Endothelial cell (in vitro differentiated cells): Measurements from ENCODE around the gene NXPH1. TPM values are rescaled to one million over a fixed set of nuclear protein-coding genes. Genes with fewer than 3 reads are reported as not detected.

Source experiments
- DNase-seq: peaks from one replicate; pipeline ENCODE4 v3.0.0; 2021; ENCODE audit warnings: low spot score
- H3K27ac Mint-ChIP-seq: one replicate; pipeline ENCODE4 v1.8.0; 2021; ENCODE audit warnings: mixed read lengths, inconsistent platforms; ENCODE audit not compliant: unreplicated experiment
- H3K27me3 Mint-ChIP-seq: one replicate; pipeline ENCODE4 v1.8.0; 2021; ENCODE audit warnings: mild to moderate bottlenecking, moderate library complexity, mixed read lengths, inconsistent platforms; ENCODE audit not compliant: unreplicated experiment
- H3K36me3 Mint-ChIP-seq: one replicate; pipeline ENCODE4 v1.8.0; 2021; ENCODE audit warnings: mild to moderate bottlenecking, low read depth, mixed read lengths, inconsistent platforms; ENCODE audit not compliant: unreplicated experiment
- H3K4me1 Mint-ChIP-seq: one replicate; pipeline ENCODE4 v1.8.0; 2021; ENCODE audit warnings: mild to moderate bottlenecking, mixed read lengths, inconsistent platforms; ENCODE audit not compliant: unreplicated experiment
- H3K4me3 Mint-ChIP-seq: one replicate; pipeline ENCODE4 v1.8.0; 2021; ENCODE audit warnings: mild to moderate bottlenecking, mixed read lengths, inconsistent platforms; ENCODE audit not compliant: unreplicated experiment
- H3K9me3 Mint-ChIP-seq: one replicate; pipeline ENCODE4 v1.8.0; 2021; ENCODE audit warnings: mixed read lengths, inconsistent platforms; ENCODE audit not compliant: unreplicated experiment
- CTCF ChIP-seq: fragments of 200-600 bp; sonication (generic); IDR thresholded peaks from one replicate; pipeline ENCODE4 v1.5.0; 2021; ENCODE audit warnings: antibody characterized with exemption; ENCODE audit not compliant: unreplicated experiment
- total RNA-seq: library from RNA; stranded (reverse); fragmentation: NEBNext Ultra II Directional; extraction: Animal tissue kit (Norgen Biotek cat#: 25700); gene quantifications from one replicate; pipeline ENCODE4 v1.2.1, GENCODE V29; 2021; ENCODE audit not compliant: unreplicated experiment

NXPH1 gene
- total RNA-seq, 1 donor from 2014 or later: not detected

DNA sequence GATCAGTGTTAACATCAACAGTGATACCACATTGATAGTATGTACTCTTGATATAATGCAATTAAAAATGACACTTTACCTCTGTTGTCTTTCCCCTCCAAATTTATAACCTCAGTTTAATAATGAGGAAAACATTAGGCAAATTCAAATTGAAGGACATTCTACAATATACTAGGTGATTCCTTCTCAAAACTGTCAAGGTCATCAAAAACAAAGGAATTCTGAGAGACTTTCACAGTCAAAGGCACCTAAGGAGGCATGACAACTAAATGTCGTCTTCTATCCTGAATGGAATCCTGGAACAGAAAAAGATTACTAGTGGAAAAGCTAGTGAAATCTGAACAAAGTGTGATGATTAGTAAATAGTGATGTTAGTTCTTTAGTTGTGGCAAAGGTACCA is 22.3 kb upstream of the NXPH1 start:
- no peak for TF ChIP-seq CTCF
- H3K9me3 Mint-ChIP-seq: no peaks in the 10 kb centered on the region
- DNase-seq: no peak
- H3K36me3 Mint-ChIP-seq: no peaks in the 10 kb centered on the region
- no peak overlapping the region for H3K4me3 Mint-ChIP-seq
- no peak overlapping the region for H3K27ac Mint-ChIP-seq
- H3K4me1 Mint-ChIP-seq: no peaks in the 10 kb centered on the region
- H3K27me3 Mint-ChIP-seq: no peaks in the 10 kb centered on the region

DNA sequence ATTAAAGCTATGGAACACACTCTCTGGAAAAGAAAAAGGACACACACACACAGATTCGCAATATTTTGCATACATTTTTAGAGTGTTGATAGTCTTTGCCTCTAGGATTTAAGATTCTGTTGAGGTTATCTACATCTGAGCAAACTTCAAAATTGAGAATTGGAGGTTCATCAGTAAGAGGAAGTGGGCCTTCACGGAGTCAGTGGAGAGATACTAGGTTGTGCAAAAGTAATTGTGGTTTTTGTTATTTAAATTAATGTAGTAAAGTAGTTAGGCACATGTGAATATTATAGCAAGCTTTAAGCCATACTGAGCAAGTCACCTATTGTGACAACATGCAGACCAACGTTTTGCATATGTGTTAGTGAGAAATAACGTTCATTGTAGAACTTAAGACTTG is 19.8 kb upstream of the NXPH1 start:
- no peaks in the 10 kb centered on the region for H3K27me3 Mint-ChIP-seq
- no peak for DNase-seq
- no peaks in the 10 kb centered on the region for H3K4me1 Mint-ChIP-seq
- no peaks in the 10 kb centered on the region for H3K36me3 Mint-ChIP-seq
- H3K27ac Mint-ChIP-seq: no peak overlapping the region
- H3K9me3 Mint-ChIP-seq: no peaks in the 10 kb centered on the region
- H3K4me3 Mint-ChIP-seq: no peak overlapping the region
- no peak for TF ChIP-seq CTCF

GRCh38 chr7:8418629-8419245 is 14.7 kb upstream of the NXPH1 start:
- no peak overlapping the region for H3K4me3 Mint-ChIP-seq
- H3K27ac Mint-ChIP-seq: no peak overlapping the region
- H3K9me3 Mint-ChIP-seq: no peaks in the 10 kb centered on the region
- H3K27me3 Mint-ChIP-seq: no peaks in the 10 kb centered on the region
- peak; percentile 65 for DNase-seq
- H3K4me1 Mint-ChIP-seq: no peaks in the 10 kb centered on the region
- TF ChIP-seq CTCF: peak; percentile 84
- H3K36me3 Mint-ChIP-seq: no peaks in the 10 kb centered on the region

DNA sequence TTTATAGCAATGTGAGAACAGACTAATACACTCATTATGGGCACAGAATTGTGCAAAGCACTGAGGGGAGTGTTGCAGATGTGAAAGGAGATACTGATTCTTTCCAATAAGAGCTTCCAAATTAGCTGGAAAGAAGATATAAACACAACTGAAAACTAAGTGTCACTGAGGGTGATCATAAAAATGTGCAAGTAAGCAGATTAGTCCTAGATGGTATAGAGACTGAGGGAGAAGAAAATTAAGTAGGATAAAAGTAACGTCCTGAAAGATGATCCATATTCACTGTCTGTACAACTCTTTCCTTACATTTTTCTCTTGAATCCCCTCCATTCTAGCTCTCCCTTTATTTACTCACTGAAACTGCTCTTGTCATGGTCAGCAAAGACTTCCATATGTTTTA is 11.2 kb upstream of the NXPH1 start:
- Mint-ChIP-seq H3K36me3 (no peaks in the 10 kb centered on the region), H3K27ac (no peak overlapping the region), H3K27me3 (no peaks in the 10 kb centered on the region), H3K4me1 (no peaks in the 10 kb centered on the region), H3K4me3 (no peak overlapping the region), H3K9me3 (no peaks in the 10 kb centered on the region)
- no peak for TF ChIP-seq CTCF
- DNase-seq: no peak

GRCh38 chr7:8423057-8423456 is 10.4 kb upstream of the NXPH1 start:
- no peaks in the 10 kb centered on the region for H3K4me1 Mint-ChIP-seq
- no peak for TF ChIP-seq CTCF
- H3K36me3 Mint-ChIP-seq: no peaks in the 10 kb centered on the region
- no peak for DNase-seq
- no peaks in the 10 kb centered on the region for H3K9me3 Mint-ChIP-seq
- H3K27me3 Mint-ChIP-seq: no peaks in the 10 kb centered on the region
- H3K27ac Mint-ChIP-seq: no peak overlapping the region
- H3K4me3 Mint-ChIP-seq: no peak overlapping the region
